ENCODE data around the gene PAH. TPM values are rescaled to one million over a fixed set of nuclear protein-coding genes. Genes with fewer than 3 reads are reported as not detected.

PAH gene
- total RNA-seq, 2 donors from 2014 or later, result 7.3 to 39.6 TPM

GRCh38 chr12:102959391-102959790, 42.3 kb upstream of the PAH start:
- H3K27me3 ChIP-seq, result peaks cover 0 to 27% of the 10 kb centered on the region in 2 donors
- H3K27ac ChIP-seq, result no peak overlapping the region
- TF ChIP-seq CTCF (IDR thresholded peaks at IDR 0.05) (no peak), POLR2A (IDR thresholded peaks at IDR 0.05) (no peak)
- peaks cover 34% of the 10 kb centered on the region for H3K4me1 ChIP-seq
- intact Hi-C loops (cut with DNase I), result no loop called here
- no peak overlapping the region for H3K4me3 ChIP-seq
- no peak for DNase-seq
- 11 to 24% methylated on average over 14 of the region's 14 CpGs for WGBS, 2 donors
- no peak for ATAC-seq
- H3K36me3 ChIP-seq (replicated peaks in 1 of 2; ENCODE audit: insufficient read depth in 1 of 2, low read depth in 2 of 2), result no peaks in the 10 kb centered on the region
- H3K9me3 ChIP-seq, result no peaks in the 10 kb centered on the region

- ATAC-seq (no peak), DNase-seq (no peak)
- Histone ChIP-seq H3K27ac (no peak overlapping the region), H3K27me3 (peaks cover 0 to 27% of the 10 kb centered on the region in 2 donors), H3K4me1 (peaks cover 34% of the 10 kb centered on the region), H3K36me3 (replicated peaks in 1 of 2; ENCODE audit: insufficient read depth in 1 of 2, low read depth in 2 of 2) (no peaks in the 10 kb centered on the region), H3K4me3 (no peak overlapping the region), H3K9me3 (no peaks in the 10 kb centered on the region)
- WGBS, 2 donors, result 3 to 5% methylated on average over 14 to 15 of the region's 15 CpGs
- intact Hi-C loops (cut with DNase I), result no loop called here
- TF ChIP-seq CTCF (IDR thresholded peaks at IDR 0.05) (no peak), POLR2A (IDR thresholded peaks at IDR 0.05) (no peak)
These were observed 41.8 kb upstream of the PAH start for GRCh38 chr12:102958830-102959176.

- peak; percentile 26 for ATAC-seq
- no peak for TF ChIP-seq POLR2A (IDR thresholded peaks at IDR 0.05)
- TF ChIP-seq CTCF (IDR thresholded peaks at IDR 0.05), result no peak
- Histone ChIP-seq H3K4me1 (peaks cover 34% of the 10 kb centered on the region), H3K4me3 (no peak overlapping the region), H3K27me3 (peaks cover 0 to 23% of the 10 kb centered on the region in 2 donors), H3K9me3 (no peaks in the 10 kb centered on the region), H3K36me3 (replicated peaks in 1 of 2; ENCODE audit: insufficient read depth in 1 of 2, low read depth in 2 of 2) (no peaks in the 10 kb centered on the region), H3K27ac (no peak overlapping the region)
- intact Hi-C loops (cut with DNase I), result no loop called here
- 1 to 3% methylated on average over 33 to 79 of the region's 83 CpGs for WGBS, 2 donors
- no peak for DNase-seq
These were observed 41.2 kb upstream of the PAH start for GRCh38 chr12:102958073-102958829.

GRCh38 chr12:102957339-102958050, 40.5 kb upstream of the PAH start, which contains the start of gene ASCL1:
TSS of gene ASCL1 (plus strand) at chr12:102957674. CDS start at chr12:102958245, 571 bp downstream.
- Histone ChIP-seq H3K9me3 (no peaks in the 10 kb centered on the region), H3K27ac (no peak within 1 kb of the TSS), H3K4me3 (no peak within 1 kb of the TSS), H3K36me3 (replicated peaks in 1 of 2; ENCODE audit: insufficient read depth in 1 of 2, low read depth in 2 of 2) (no peaks in the 10 kb centered on the region), H3K4me1 (peaks cover 34% of the 10 kb centered on the region), H3K27me3 (peaks cover 0 to 23% of the 10 kb centered on the region in 2 donors)
- ATAC-seq (no peak), DNase-seq (no peak)
- TF ChIP-seq CTCF (IDR thresholded peaks at IDR 0.05) (no peak), POLR2A (IDR thresholded peaks at IDR 0.05) (no peak)
- 1 to 3% methylated on average over 52 of the region's 52 CpGs for WGBS, 2 donors
- intact Hi-C loops (cut with DNase I), result no loop called here

Measured in body of pancreas (tissue), 4 donors.